Ascending aorta (tissue), 2 donors: Measurements from ENCODE around the gene RTP5. TPM values are rescaled to one million over a fixed set of nuclear protein-coding genes. Genes with fewer than 3 reads are reported as not detected.

Experiments
- DNase-seq, 2 donors: peaks; one replicate each; pipeline ENCODE4 v3.0.0-alpha.2; 2019; ENCODE audit warnings: low spot score in 2 of 2
- H3K27ac ChIP-seq, 2 donors: fragments of 200-600 bp; sonication (generic); one replicate each; pipeline ENCODE4 v1.5.1; 2016 to 2017; ENCODE audit warnings: mild to moderate bottlenecking in 1 of 2
- H3K27me3 ChIP-seq: fragments of 200-600 bp; sonication (generic); one replicate; pipeline ENCODE4 v1.5.1; 2017
- H3K36me3 ChIP-seq, 2 donors: fragments of 200-600 bp; sonication (generic); one replicate each; pipeline ENCODE4 v1.5.1; 2016
- H3K4me1 ChIP-seq, 2 donors: fragments of 200-600 bp; sonication (generic); one replicate each; pipeline ENCODE4 v1.5.1; 2016 to 2017; ENCODE audit warnings: mild to moderate bottlenecking in 1 of 2
- H3K4me3 ChIP-seq, 2 donors: fragments of 200-600 bp; sonication (generic); one replicate each; pipeline ENCODE4 v1.5.1; 2016 to 2017; ENCODE audit warnings: mild to moderate bottlenecking in 1 of 2
- H3K9me3 ChIP-seq, 2 donors: fragments of 200-600 bp; sonication (generic); one replicate each; pipeline ENCODE4 v1.5.1; 2016
- CTCF ChIP-seq, 3 experiments: fragments of 200-600 bp in 2 of 3; fragments of 450-650 bp in 1 of 3; sonication (generic) in 2 of 3; IDR thresholded peaks; one replicate each; pipeline ENCODE4 v1.5.1; 2016 to 2019; ENCODE audit warnings: antibody characterized with exemption in 3 of 3, mild to moderate bottlenecking in 1 of 3, moderate library complexity in 1 of 3
- intact Hi-C: fragments of 100-400 bp; cut with DNase I; formaldehyde crosslinking; loops from one replicate; pipeline ENCODE4 v1.15.1; 2023
- total RNA-seq: library from RNA; depleted of rRNA; stranded (reverse); fragments of >200 nt; gene quantifications from one replicate; pipeline ENCODE4 v1.1.0, GENCODE V29; 2016

RTP5 gene
- total RNA-seq, 1 donor from 2014 or later, result not detected

GRCh38 chr2:241857041-241857541, 12.4 kb upstream of the RTP5 start:
- Histone ChIP-seq H3K9me3 (no peaks in the 10 kb centered on the region), H3K4me3 (no peak overlapping the region), H3K36me3 (no peaks in the 10 kb centered on the region), H3K27me3 (no peaks in the 10 kb centered on the region), H3K27ac (no peak overlapping the region), H3K4me1 (no peaks in the 10 kb centered on the region)
- no peak for DNase-seq
- TF ChIP-seq CTCF (IDR thresholded peaks at IDR 0.05), result no peak
- intact Hi-C loops, result no loop called here

GRCh38 chr2:241857572-241858121, 11.9 kb upstream of the RTP5 start:
- Histone ChIP-seq H3K9me3 (no peaks in the 10 kb centered on the region), H3K27ac (no peak overlapping the region), H3K27me3 (no peaks in the 10 kb centered on the region), H3K4me1 (no peaks in the 10 kb centered on the region), H3K36me3 (no peaks in the 10 kb centered on the region), H3K4me3 (no peak overlapping the region)
- no peak for TF ChIP-seq CTCF (IDR thresholded peaks at IDR 0.05)
- intact Hi-C loops, result no loop called here
- DNase-seq, result no peak

DNA sequence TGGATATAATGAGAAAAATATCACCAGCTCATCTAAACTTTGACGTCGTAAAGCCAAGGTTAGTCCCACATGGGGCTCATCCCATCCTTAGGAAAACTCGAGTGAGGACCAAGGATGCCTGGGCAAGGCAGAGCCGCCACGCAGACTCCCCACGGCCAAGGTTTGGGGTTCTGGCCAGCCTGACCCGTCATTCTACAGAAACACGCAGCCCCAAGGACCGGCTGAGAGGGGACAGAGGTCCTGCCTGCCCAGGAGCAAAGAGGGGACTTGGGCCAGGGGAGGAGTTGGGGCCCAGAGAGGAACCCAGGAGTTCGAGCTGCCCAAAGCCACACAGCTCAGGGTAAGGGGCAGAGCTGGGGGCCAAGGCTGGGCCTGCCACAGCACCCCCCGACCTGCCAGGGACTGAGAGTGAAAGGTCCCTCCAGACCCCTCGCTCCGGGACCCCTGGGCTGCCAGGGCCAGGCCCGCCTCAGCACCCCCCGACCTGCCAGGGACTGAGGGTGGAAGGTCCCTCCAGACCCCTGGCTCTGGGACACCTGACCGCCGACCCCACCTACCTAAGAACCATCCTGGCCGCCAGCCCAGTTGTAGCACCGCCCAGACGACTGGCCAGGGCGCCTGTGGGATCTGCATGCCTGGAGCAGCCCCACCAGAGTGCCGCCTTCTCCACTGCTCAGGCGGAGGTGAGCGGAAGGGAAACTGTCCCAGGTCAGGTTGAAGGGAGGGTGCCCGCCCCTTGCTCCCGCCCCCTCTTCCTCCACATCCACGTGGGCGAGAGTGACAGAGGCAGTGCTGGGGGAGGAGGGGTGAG, 11.1 kb upstream of the RTP5 start, which contains the start of gene PDCD1:
Gene PDCD1 (minus strand): TSS at position 689 of the 811 bp plus-strand sequence. CDS start 56 bp downstream, at position 633.
- no peaks in the 10 kb centered on the region for H3K36me3 ChIP-seq
- intact Hi-C loops, result no loop called here
- DNase-seq, result no peak
- H3K4me3 ChIP-seq, result peak within 1 kb of the TSS in 1 of 2 donors; percentile 40
- no peaks in the 10 kb centered on the region for H3K9me3 ChIP-seq
- H3K4me1 ChIP-seq, result no peaks in the 10 kb centered on the region
- H3K27ac ChIP-seq, result peak within 1 kb of the TSS; percentile 38 to 64
- peaks cover 5% of the 10 kb centered on the region for H3K27me3 ChIP-seq
- no peak for TF ChIP-seq CTCF (IDR thresholded peaks at IDR 0.05)

- intact Hi-C loops, result no loop called here
- H3K4me3 ChIP-seq, result no peak overlapping the region
- TF ChIP-seq CTCF (IDR thresholded peaks at IDR 0.05), result no peak
These were observed 10.5 kb upstream of the RTP5 start for GRCh38 chr2:241859017-241859435.

DNA sequence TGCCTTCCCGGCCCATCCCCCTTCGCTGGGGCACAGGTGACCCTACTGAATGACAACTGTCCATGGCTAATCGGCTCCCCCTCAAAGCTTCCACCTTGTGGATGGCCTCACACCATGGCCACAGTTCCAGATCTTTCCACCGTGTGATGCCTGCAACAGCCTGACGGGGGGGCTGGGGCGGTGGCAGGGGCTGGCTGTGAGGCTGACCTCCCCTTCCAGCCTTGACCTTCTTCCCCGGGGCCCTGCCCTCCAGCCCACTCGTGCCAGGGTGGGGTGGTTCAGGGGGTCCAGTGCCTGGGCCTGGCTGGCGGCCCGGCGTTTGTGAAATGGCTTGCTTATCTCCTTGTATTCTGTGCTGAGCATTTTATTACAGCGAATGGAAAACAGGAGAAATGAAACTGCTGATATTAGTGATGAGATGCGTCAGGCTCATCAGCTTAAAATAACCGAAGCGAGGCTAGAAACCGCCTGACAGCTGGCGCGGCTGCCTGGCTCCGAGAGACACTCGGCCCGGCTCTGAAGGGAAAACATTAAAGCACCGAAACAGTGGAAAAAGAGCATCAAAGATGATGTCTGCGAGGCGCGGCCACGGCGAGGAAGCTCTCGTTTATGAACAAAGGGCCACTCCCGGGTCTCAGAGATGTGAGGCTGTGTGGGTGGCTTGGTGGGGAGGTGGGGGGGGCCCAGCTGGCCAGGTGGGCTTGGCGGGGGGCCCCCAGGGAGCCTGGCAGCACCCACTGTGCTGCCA, 9.9 kb upstream of the RTP5 start:
- intact Hi-C loops, result no loop called here

More at GRCh38 chr2:241859017-241859435, 10.5 kb upstream of the RTP5 start:
- Histone ChIP-seq H3K27me3 (peaks cover 8% of the 10 kb centered on the region), H3K27ac (peak overlapping the region; percentile 38 to 64), H3K36me3 (no peaks in the 10 kb centered on the region), H3K9me3 (no peaks in the 10 kb centered on the region), H3K4me1 (no peaks in the 10 kb centered on the region)
- no peak for DNase-seq

More for the DNA sequence above, 9.9 kb upstream of the RTP5 start:
- Histone ChIP-seq H3K4me1 (no peaks in the 10 kb centered on the region), H3K9me3 (no peaks in the 10 kb centered on the region), H3K27ac (peak overlapping the region; percentile 62 to 64), H3K36me3 (no peaks in the 10 kb centered on the region), H3K27me3 (peaks cover 14% of the 10 kb centered on the region), H3K4me3 (peak overlapping the region in 1 of 2 donors; percentile 40)
- no peak for DNase-seq
- TF ChIP-seq CTCF (IDR thresholded peaks at IDR 0.05), result peak in 1 of 3 experiments; percentile 13
